Lower lobe of right lung (tissue), 2 donors: ENCODE measurements around the gene SERPINI1. TPM values are rescaled to one million over a fixed set of nuclear protein-coding genes. Genes with fewer than 3 reads are reported as not detected.

Experiments
- ATAC-seq, 2 donors: fragments of 200-7000 bp; cut with Tn5 transposase; one replicate each; pipeline ENCODE4 v1.9.1; 2020 to 2022; ENCODE audit warnings: mild to moderate bottlenecking in 2 of 2, moderate library complexity in 2 of 2
- DNase-seq: peaks from one replicate; pipeline ENCODE4 v3.0.0-alpha.2; 2020
- H3K27ac ChIP-seq: fragments of 200-600 bp; one replicate; pipeline ENCODE4 v1.8.0; 2022
- H3K27me3 ChIP-seq: fragments of 200-600 bp; one replicate; pipeline ENCODE4 v1.8.0; 2022; ENCODE audit warnings: low read depth
- H3K36me3 ChIP-seq: fragments of 200-600 bp; one replicate; pipeline ENCODE4 v1.8.0; 2022; ENCODE audit warnings: mild to moderate bottlenecking
- H3K4me1 ChIP-seq: fragments of 200-600 bp; one replicate; pipeline ENCODE4 v1.8.0; 2022
- H3K4me3 ChIP-seq: fragments of 200-600 bp; one replicate; pipeline ENCODE4 v1.8.0; 2022; ENCODE audit warnings: mild to moderate bottlenecking
- H3K9me3 ChIP-seq: fragments of 200-600 bp; one replicate; pipeline ENCODE4 v1.8.0; 2022
- intact Hi-C: fragments of 100-400 bp; cut with DNase I; formaldehyde crosslinking; loops from one replicate; pipeline ENCODE4 v1.11.0; 2022
- total RNA-seq: library from RNA; stranded (reverse); fragmentation: NEBNext Ultra II Directional; extraction: Animal tissue kit (Norgen Biotek cat#: 25700); gene quantifications from one replicate; pipeline ENCODE4 v1.2.1, GENCODE V29; 2021
- TF ChIP-seq, protein P1 (sequence below): fragments of 200-600 bp; IDR thresholded peaks from one replicate; pipeline ENCODE4 v1.8.0; 2022; ENCODE audit warnings: antibody characterized with exemption, mild to moderate bottlenecking
- donor health status: DM: no; HTN: yes; CAD: no; lungs with severe emphysema.

Gene SERPINI1
- total RNA-seq, 1 donor from 2014 or later: 6.7 TPM

DNA sequence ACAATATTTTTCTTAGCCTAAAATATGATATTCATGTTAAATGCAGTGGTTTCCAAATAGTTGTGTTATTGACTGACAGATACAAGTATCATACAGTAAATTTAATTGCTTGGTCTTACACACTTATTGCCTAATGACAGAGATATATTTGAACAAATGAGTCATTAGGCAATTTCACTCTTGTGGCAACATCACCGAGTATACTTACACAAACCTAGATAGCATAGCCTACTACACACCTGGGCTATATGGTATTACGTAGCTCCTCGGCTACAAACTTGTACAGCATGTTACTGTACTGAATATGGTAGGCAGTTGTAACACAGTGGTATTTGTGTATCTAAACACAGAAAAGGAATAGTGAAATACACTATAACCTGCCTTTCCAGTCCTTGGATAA, 50.3 kb downstream of the SERPINI1 start:
- intact Hi-C loops: no loop called here
- H3K4me1 ChIP-seq: no peaks in the 10 kb centered on the region
- H3K27me3 ChIP-seq: no peaks in the 10 kb centered on the region
- TF ChIP-seq, protein P1, sequence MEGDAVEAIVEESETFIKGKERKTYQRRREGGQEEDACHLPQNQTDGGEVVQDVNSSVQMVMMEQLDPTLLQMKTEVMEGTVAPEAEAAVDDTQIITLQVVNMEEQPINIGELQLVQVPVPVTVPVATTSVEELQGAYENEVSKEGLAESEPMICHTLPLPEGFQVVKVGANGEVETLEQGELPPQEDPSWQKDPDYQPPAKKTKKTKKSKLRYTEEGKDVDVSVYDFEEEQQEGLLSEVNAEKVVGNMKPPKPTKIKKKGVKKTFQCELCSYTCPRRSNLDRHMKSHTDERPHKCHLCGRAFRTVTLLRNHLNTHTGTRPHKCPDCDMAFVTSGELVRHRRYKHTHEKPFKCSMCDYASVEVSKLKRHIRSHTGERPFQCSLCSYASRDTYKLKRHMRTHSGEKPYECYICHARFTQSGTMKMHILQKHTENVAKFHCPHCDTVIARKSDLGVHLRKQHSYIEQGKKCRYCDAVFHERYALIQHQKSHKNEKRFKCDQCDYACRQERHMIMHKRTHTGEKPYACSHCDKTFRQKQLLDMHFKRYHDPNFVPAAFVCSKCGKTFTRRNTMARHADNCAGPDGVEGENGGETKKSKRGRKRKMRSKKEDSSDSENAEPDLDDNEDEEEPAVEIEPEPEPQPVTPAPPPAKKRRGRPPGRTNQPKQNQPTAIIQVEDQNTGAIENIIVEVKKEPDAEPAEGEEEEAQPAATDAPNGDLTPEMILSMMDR: no peak
- no peak overlapping the region for H3K27ac ChIP-seq
- H3K4me3 ChIP-seq: no peak overlapping the region
- no peak for DNase-seq
- H3K36me3 ChIP-seq: no peaks in the 10 kb centered on the region
- H3K9me3 ChIP-seq: no peaks in the 10 kb centered on the region
- ATAC-seq: no peak

DNA sequence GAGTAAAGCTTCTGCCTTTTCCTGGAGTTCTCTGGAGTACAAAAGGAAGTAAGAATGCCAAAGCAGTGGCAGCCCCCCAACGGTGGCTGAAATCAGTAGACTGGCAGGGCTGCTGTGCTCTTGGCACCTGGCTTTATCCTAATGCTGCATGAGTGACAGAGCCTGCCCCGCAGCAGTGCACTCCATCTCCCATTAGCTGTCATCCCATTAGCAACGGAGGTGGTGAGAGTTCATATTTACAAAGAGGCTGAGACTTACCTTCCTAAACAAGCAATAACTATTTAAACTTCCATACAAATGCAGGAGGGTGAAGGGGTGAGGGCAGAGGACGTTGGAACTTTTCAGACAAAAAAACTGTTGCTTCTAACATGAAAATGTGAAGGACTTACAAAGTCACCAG, 51.9 kb downstream of the SERPINI1 start:
- H3K27ac ChIP-seq: no peak overlapping the region
- DNase-seq (no peak), ATAC-seq (no peak)
- TF ChIP-seq, protein P1: no peak
- intact Hi-C loops: no loop called here
- H3K9me3 ChIP-seq: no peaks in the 10 kb centered on the region
- H3K27me3 ChIP-seq: no peaks in the 10 kb centered on the region
- H3K4me1 ChIP-seq: no peaks in the 10 kb centered on the region
- H3K36me3 ChIP-seq: no peaks in the 10 kb centered on the region
- no peak overlapping the region for H3K4me3 ChIP-seq

DNA sequence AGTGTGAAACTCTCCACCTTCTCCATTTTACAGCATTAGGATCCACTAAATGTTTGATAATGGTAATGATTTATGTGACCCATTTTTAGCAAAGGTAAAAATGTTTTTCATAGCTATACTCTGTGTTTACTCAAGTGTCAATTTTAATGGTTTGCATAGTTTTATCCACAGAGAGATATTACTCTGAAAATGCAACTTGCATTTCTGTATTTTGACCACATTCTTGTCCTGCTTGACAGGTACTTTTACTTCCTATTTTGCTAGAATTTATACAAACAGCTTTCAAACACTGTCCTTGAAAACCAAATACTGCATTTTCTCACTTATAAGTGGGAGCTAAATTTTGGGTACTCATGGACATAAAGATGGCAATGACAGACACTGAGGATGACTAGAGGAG, 62.9 kb downstream of the SERPINI1 start:
- ATAC-seq: no peak
- no peaks in the 10 kb centered on the region for H3K36me3 ChIP-seq
- no peaks in the 10 kb centered on the region for H3K9me3 ChIP-seq
- intact Hi-C loops: no loop called here
- no peak overlapping the region for H3K4me3 ChIP-seq
- no peak for DNase-seq
- H3K27me3 ChIP-seq: no peaks in the 10 kb centered on the region
- no peak overlapping the region for H3K27ac ChIP-seq
- TF ChIP-seq, protein P1: no peak
- no peaks in the 10 kb centered on the region for H3K4me1 ChIP-seq

DNA sequence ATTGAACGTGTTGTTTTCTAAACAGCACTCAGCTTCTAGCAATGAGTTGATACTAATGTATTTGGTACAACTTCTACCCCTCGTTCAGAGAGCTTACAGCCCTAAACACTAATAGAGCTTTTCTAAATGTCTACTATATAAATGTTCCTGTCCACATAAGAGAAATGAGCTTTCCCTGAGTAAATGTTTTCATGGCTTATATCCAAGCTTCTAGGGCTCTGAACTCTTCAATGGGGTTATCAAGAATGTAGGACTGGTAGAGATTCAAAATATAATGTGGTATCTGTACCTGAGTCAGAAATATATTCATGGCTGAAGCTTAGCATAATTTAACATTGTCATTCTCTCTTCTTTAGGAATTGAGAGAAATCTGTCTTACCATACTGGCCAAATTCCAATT, 73.4 kb downstream of the SERPINI1 start:
- peak in 1 of 2 donors; percentile 62 for ATAC-seq
- Histone ChIP-seq H3K4me1 (peaks cover 6% of the 10 kb centered on the region), H3K9me3 (no peaks in the 10 kb centered on the region), H3K27ac (no peak overlapping the region), H3K27me3 (no peaks in the 10 kb centered on the region), H3K4me3 (no peak overlapping the region), H3K36me3 (no peaks in the 10 kb centered on the region)
- intact Hi-C loops: no loop called here
- TF ChIP-seq, protein P1: no peak
- DNase-seq: no peak

DNA sequence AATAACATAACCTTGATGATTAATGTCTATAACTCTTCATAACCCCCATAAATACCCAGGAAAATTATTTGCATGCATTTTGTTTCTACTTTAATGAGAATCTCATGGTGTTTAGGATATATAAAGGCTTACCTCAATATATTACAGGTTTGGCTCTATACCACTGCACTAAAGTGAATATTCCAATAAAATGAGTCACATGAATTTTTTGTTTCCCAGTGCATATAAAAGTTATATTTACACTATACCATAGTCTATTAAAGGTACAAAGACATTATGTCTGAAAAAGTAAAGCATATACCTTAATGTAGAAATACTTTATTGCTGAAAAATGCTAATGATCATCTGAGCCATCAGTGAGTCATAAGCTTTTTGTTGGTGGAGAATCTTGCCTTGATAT, 74.7 kb downstream of the SERPINI1 start:
- Histone ChIP-seq H3K27me3 (no peaks in the 10 kb centered on the region), H3K4me1 (peaks cover 20% of the 10 kb centered on the region), H3K4me3 (no peak overlapping the region), H3K36me3 (no peaks in the 10 kb centered on the region), H3K9me3 (no peaks in the 10 kb centered on the region), H3K27ac (no peak overlapping the region)
- TF ChIP-seq, protein P1: no peak
- intact Hi-C loops: no loop called here
- ATAC-seq: no peak
- no peak for DNase-seq

DNA sequence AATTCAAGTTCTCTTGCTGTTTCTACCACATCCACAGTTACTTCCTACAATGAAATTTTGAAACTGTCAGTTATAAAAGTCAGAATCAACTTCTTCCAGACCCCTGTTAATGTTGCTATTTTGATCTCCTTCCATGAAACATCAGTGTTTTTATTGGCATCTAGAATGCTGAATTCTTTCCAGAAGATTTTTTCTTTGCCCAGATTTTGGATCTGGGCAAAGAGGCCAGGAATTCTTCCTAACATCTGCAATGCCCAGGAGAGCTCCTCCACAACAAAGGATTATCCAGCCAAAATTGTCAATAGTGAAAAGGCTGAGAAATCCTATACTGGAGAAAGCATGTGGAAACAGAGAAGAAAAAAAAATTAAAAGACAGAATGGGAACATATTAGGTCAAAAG, 75.5 kb downstream of the SERPINI1 start:
- Histone ChIP-seq H3K27me3 (no peaks in the 10 kb centered on the region), H3K4me3 (no peak overlapping the region), H3K36me3 (no peaks in the 10 kb centered on the region), H3K27ac (no peak overlapping the region), H3K9me3 (no peaks in the 10 kb centered on the region), H3K4me1 (peaks cover 21% of the 10 kb centered on the region)
- DNase-seq (no peak), ATAC-seq (no peak)
- intact Hi-C loops: no loop called here
- TF ChIP-seq, protein P1: no peak
